Epithelial cell of umbilical artery (primary cell): ENCODE measurements around the gene SYVN1. TPM values are rescaled to one million over a fixed set of nuclear protein-coding genes. Genes with fewer than 3 reads are reported as not detected.

Experiments used
- total RNA-seq: library from RNA; depleted of rRNA; stranded (reverse); fragments of >200 nt; gene quantifications from 2 replicates; pipeline ENCODE4 v1.2.3, GENCODE V29; 2014

The SYVN1 gene
- total RNA-seq: 10.7 and 12.0 TPM in 2 replicates

GRCh38 chr11:65134240-65134951 is at the start of gene SYVN1:
Gene SYVN1, minus strand, starts transcription at chr11:65134519. Its CDS starts 918 bp downstream, at chr11:65133601.

GRCh38 chr11:65181569-65182257 is 47.4 kb upstream of the SYVN1 start, which contains the start of gene CAPN1:
Gene CAPN1, plus strand, starts transcription at chr11:65181928. Its CDS starts 774 bp downstream, at chr11:65182702.

GRCh38 chr11:65170058-65170534 is 35.8 kb upstream of the SYVN1 start, which contains the start of gene SPDYC:
Gene SPDYC, plus strand, starts transcription at chr11:65170233. Its CDS starts 1,125 bp downstream, at chr11:65171358.

GRCh38 chr11:65121865-65122696 is 12.2 kb downstream of the SYVN1 start, which contains the start of the genes FAU and MRPL49:
Gene FAU, minus strand, starts transcription at chr11:65122134. Its CDS starts 321 bp downstream, at chr11:65121813.
Gene MRPL49, plus strand, starts transcription at chr11:65122321. Its CDS starts 26 bp downstream, at chr11:65122347.

GRCh38 chr11:65117206-65118096 is 16.9 kb downstream of the SYVN1 start, which contains the start of gene ZNHIT2:
Gene ZNHIT2, minus strand, starts transcription at chr11:65117701. Its CDS starts 48 bp downstream, at chr11:65117653.

GRCh38 chr11:65111744-65112545 is 22.4 kb downstream of the SYVN1 start, which contains the start of gene TM7SF2:
Gene TM7SF2, plus strand, starts transcription at chr11:65111872. Its CDS starts 144 bp downstream, at chr11:65112016.

GRCh38 chr11:65095974-65096806 is 38.1 kb downstream of the SYVN1 start, which contains the start of gene VPS51:
Gene VPS51, plus strand, starts transcription at chr11:65096214. Its CDS starts 37 bp downstream, at chr11:65096251.

GRCh38 chr11:65083834-65084597 is 50.3 kb downstream of the SYVN1 start, which contains the start of the genes CDCA5 and ZFPL1:
Gene CDCA5, minus strand, starts transcription at chr11:65084040. Its CDS starts 62 bp downstream, at chr11:65083978.
Gene ZFPL1, plus strand, starts transcription at chr11:65084222. Its CDS starts 477 bp downstream, at chr11:65084699.

Other genes with a start within 250 kb of the SYVN1 start
- gene ATG2A, start 217.3 kb downstream of the SYVN1 start, total RNA-seq: 7.5 and 11.7 TPM in 2 replicates
- 7.8 and 7.9 TPM in 2 replicates for gene PPP2R5B, start 209.8 kb downstream of the SYVN1 start, total RNA-seq
- gene GPHA2, start 198.6 kb downstream of the SYVN1 start, total RNA-seq: not detected in 2 replicates
- not detected in 2 replicates for gene MAJIN, start 162.4 kb downstream of the SYVN1 start, total RNA-seq
- 0.65 and 12.3 TPM in 2 replicates for gene BATF2, start 137.5 kb downstream of the SYVN1 start, total RNA-seq
- gene ARL2, start 120.4 kb downstream of the SYVN1 start, total RNA-seq: 113 and 137 TPM in 2 replicates
- gene SNX15, start 107.1 kb downstream of the SYVN1 start, total RNA-seq: 8.1 and 8.5 TPM in 2 replicates
- gene SAC3D1, start 93.3 kb downstream of the SYVN1 start, total RNA-seq: 9.4 and 13.7 TPM in 2 replicates
- gene NAALADL1, start 76.0 kb downstream of the SYVN1 start, total RNA-seq: 5.5 and 9.7 TPM in 2 replicates
- 7.1 and 11.4 TPM in 2 replicates for gene CDCA5, start 50.5 kb downstream of the SYVN1 start, total RNA-seq
- 33.5 and 34.7 TPM in 2 replicates for gene ZFPL1, start 50.3 kb downstream of the SYVN1 start, total RNA-seq
- 182 and 195 TPM in 2 replicates for gene VPS51, start 38.3 kb downstream of the SYVN1 start, total RNA-seq
- 15.6 and 24.9 TPM in 2 replicates for gene TM7SF2, start 22.6 kb downstream of the SYVN1 start, total RNA-seq
- 9.0 and 10.1 TPM in 2 replicates for gene ZNHIT2, start 16.8 kb downstream of the SYVN1 start, total RNA-seq
- gene FAU, start 12.4 kb downstream of the SYVN1 start, total RNA-seq: 318 and 429 TPM in 2 replicates
- gene MRPL49, start 12.2 kb downstream of the SYVN1 start, total RNA-seq: 27.6 and 32.4 TPM in 2 replicates
- not detected in 2 replicates for gene SPDYC, start 35.7 kb upstream of the SYVN1 start, total RNA-seq
- gene CAPN1, start 47.4 kb upstream of the SYVN1 start, total RNA-seq: 63.3 and 157 TPM in 2 replicates
- gene POLA2, start 127.4 kb upstream of the SYVN1 start, total RNA-seq: 7.6 and 7.8 TPM in 2 replicates
- gene CDC42EP2, start 180.3 kb upstream of the SYVN1 start, total RNA-seq: 14.7 and 20.8 TPM in 2 replicates
- gene DPF2, start 199.3 kb upstream of the SYVN1 start, total RNA-seq: 26.7 and 31.5 TPM in 2 replicates
- 0.32 TPM in 1 of 2 replicates, not detected in the other for gene TIGD3, start 220.2 kb upstream of the SYVN1 start, total RNA-seq
- gene SLC25A45, start 248.1 kb upstream of the SYVN1 start, total RNA-seq: 0.46 and 2.3 TPM in 2 replicates